ENCODE results near the gene BABAM1. TPM values are rescaled to one million over a fixed set of nuclear protein-coding genes. Genes with fewer than 3 reads are reported as not detected.

BABAM1 gene
- total RNA-seq, 1 donor: 101 TPM

DNA sequence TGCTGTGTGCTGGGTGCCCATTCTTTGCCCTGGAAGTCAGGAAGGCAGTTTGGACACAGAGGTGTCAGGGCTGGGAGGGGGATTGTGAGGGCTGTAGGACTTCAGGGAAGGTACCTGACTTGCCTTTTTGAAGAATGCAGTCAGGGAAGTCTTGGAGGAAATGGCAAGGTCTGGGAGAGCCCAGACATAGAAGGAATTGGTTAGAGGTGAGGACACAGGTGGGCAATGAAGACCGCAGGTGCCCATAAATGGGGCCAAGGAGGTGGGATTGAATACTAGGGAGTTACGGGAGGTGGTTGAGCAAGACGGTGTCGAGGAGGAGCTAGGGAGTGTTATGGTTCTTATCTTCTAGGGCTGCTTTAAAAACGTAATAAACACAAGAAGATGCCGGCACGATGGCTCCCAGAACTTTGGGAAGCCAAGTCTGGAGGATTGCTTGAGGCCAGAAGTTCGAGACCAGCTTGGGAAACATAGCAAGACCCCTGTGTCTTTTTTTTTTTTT, 40.7 kb downstream of the BABAM1 start:
- TF ChIP-seq, protein P1, sequence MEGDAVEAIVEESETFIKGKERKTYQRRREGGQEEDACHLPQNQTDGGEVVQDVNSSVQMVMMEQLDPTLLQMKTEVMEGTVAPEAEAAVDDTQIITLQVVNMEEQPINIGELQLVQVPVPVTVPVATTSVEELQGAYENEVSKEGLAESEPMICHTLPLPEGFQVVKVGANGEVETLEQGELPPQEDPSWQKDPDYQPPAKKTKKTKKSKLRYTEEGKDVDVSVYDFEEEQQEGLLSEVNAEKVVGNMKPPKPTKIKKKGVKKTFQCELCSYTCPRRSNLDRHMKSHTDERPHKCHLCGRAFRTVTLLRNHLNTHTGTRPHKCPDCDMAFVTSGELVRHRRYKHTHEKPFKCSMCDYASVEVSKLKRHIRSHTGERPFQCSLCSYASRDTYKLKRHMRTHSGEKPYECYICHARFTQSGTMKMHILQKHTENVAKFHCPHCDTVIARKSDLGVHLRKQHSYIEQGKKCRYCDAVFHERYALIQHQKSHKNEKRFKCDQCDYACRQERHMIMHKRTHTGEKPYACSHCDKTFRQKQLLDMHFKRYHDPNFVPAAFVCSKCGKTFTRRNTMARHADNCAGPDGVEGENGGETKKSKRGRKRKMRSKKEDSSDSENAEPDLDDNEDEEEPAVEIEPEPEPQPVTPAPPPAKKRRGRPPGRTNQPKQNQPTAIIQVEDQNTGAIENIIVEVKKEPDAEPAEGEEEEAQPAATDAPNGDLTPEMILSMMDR (IDR thresholded peaks at IDR 0.05; ENCODE audit: insufficient read depth, low read depth, low read length): no peak
- DNase-seq (ENCODE audit: low read depth): no peak
- no peak overlapping the region for H3K4me3 ChIP-seq (ENCODE audit: low read depth, low read length)

DNA sequence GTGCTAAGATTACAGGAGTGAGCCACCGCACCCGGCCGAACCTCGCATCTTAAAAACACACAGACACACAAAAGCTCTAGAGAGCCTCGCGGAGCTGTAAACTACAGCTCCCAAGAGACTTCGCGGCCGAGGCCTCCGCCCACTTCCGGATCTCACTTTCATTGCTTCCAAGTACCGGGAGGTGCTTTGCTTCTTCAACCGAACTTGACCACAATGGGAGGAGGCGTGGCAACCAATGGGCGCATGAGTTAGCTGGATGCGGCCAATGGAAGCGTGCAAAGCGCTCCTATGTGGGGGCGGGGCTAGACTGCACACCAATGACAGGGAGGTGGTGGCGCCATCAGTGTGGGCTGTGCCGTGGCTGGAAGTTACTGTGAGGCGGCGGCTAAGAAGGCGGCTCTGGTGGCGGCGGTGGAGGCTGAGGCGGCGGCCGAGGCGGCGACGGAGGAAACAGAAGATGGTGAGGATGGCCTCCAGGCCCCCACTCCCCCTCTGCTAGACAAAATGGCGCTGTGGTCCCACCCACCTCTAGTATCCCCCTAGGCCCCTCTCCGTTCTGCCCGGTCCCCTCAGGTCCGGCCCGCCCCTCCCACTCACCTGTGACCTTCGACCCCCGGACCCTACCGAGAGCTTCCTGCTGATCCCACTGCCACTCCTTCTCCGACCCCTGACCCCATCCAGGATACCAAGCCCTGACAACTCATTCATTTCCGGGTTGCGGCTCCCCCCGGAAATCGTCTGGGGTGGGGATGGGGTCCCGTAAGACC, 42.1 kb downstream of the BABAM1 start, which contains the start of gene DDA1:
TSS of gene DDA1 (plus strand) at position 366 of the 767 bp plus-strand sequence. CDS start at position 458, 92 bp downstream.
- TF ChIP-seq, protein P1 (IDR thresholded peaks at IDR 0.05; ENCODE audit: insufficient read depth, low read depth, low read length): no peak
- DNase-seq (ENCODE audit: low read depth): peak; percentile 100
- H3K4me3 ChIP-seq (ENCODE audit: low read depth, low read length): peak within 1 kb of the TSS; percentile 90

DNA sequence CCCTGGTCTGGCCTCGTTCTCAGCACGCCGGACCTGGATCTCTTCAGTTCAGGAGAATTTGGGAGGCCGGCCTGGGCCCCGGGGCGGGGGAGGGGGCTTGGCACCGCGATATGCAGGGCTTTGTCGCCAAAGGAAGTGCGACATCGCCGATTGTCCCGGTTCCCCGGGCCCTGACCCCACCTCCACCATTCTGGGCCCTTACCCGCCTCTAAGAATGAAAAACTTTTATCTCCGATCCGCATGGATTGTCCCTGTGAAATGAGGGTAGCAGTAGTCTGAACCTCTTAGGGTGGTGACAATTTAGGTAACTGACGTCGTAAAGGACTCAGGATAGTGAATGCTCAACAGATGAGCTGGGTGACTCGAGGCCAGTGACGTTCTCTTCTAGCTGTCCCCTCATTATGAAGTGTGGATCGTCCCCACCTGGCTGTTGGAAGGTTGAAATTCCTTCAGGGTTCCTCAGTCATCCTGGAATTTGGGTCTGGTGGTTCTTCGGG, 42.8 kb downstream of the BABAM1 start:
- DNase-seq (ENCODE audit: low read depth): no peak
- TF ChIP-seq, protein P1 (IDR thresholded peaks at IDR 0.05; ENCODE audit: insufficient read depth, low read depth, low read length): no peak
- peak overlapping the region; percentile 90 for H3K4me3 ChIP-seq (ENCODE audit: low read depth, low read length)

GRCh38 chr19:17311455-17312188, 44.4 kb downstream of the BABAM1 start:
- TF ChIP-seq, protein P1 (IDR thresholded peaks at IDR 0.05; ENCODE audit: insufficient read depth, low read depth, low read length): no peak
- peak; percentile 70 for DNase-seq (ENCODE audit: low read depth)
- no peak overlapping the region for H3K4me3 ChIP-seq (ENCODE audit: low read depth, low read length)

DNA sequence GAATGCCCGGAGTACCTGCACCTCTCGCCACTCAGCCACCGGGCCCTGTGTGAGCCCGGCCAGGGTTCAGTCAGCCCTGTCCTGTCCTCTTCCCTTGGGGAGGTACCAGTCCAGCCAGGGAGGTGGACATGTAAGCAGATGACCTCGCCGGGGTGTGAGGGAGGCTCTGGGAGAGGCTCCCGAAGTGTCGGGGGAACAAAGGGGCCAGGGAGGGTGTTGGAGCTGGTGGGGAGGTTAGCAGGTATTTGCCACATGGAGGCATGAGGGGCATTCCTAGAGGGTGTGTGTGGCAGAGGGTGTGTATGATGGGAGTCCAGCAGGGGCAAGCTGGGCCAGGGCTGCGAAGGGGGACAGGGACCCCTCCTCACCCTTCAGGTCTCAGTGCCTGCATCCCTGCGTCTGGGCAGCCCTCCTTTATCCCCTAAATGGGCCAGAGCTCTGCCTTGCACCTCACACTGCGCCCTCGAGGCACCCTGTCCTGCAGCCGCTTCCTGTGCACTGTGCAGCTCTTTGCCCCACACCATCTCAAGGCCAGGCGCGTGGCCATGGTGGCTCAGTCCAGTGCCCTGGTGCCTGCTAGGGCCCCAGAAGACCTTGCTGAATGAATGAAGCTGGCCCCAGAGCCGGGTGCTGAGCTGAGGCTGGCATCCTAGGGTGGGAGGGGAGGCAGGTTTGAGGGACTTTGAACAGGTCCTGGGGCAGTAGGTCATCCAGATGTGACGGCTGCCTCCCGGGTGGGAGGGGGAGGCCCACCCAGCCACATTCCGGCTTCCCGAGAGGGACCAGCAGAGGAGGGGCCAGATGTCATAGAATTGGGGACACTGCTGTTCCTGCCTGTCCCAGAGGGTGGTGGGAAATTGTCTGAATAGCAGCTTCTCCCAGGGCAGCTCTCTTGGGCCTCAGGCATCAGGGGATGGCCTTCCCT, 45.2 kb downstream of the BABAM1 start:
- H3K4me3 ChIP-seq (ENCODE audit: low read depth, low read length): no peak overlapping the region
- DNase-seq (ENCODE audit: low read depth): no peak
- TF ChIP-seq, protein P1 (IDR thresholded peaks at IDR 0.05; ENCODE audit: insufficient read depth, low read depth, low read length): no peak

- TF ChIP-seq, protein P1 (IDR thresholded peaks at IDR 0.05; ENCODE audit: insufficient read depth, low read depth, low read length): no peak
These were observed 46.9 kb downstream of the BABAM1 start for GRCh38 chr19:17314007-17314593.

More at GRCh38 chr19:17314007-17314593, 46.9 kb downstream of the BABAM1 start:
- no peak for DNase-seq (ENCODE audit: low read depth)
- H3K4me3 ChIP-seq (ENCODE audit: low read depth, low read length): no peak overlapping the region

Measured in fibroblast of villous mesenchyme (primary cell).